Measurements from ENCODE around the gene CNTNAP5. TPM values are rescaled to one million over a fixed set of nuclear protein-coding genes. Genes with fewer than 3 reads are reported as not detected.

Gene CNTNAP5
- total and polyA plus RNA-seq, 7 donors = not detected

- no peak for ATAC-seq
- H3K9me3 ChIP-seq = no peaks in the 10 kb centered on the region
- H3K36me3 ChIP-seq (ENCODE audit: insufficient read depth in 1 of 2, low read depth in 1 of 2) = no peaks in the 10 kb centered on the region
- intact Hi-C loops (cut with DNase I) = no loop called here
- DNase-seq = no peak
- 85 to 89% (median 86%) methylated on average over 3 of the region's 3 CpGs for WGBS, 3 donors
- no peak overlapping the region for H3K27ac ChIP-seq
- no peak overlapping the region for H3K4me3 ChIP-seq
- H3K27me3 ChIP-seq (ENCODE audit: insufficient read depth in 3 of 3, low read length in 2 of 3) = no peaks in the 10 kb centered on the region
- no peak for TF ChIP-seq CTCF (IDR thresholded peaks at IDR 0.05)
- H3K4me1 ChIP-seq = no peaks in the 10 kb centered on the region
These were observed 850.6 kb downstream of the CNTNAP5 start for GRCh38 chr2:124875627-124876244.

- TF ChIP-seq CTCF (IDR thresholded peaks at IDR 0.05) = no peak
- WGBS, 3 donors = 53 to 63% (median 59%) methylated on average over 4 of the region's 4 CpGs
- Histone ChIP-seq H3K36me3 (ENCODE audit: insufficient read depth in 1 of 2, low read depth in 1 of 2) (no peaks in the 10 kb centered on the region), H3K4me3 (no peak overlapping the region), H3K27me3 (ENCODE audit: insufficient read depth in 3 of 3, low read length in 2 of 3) (no peaks in the 10 kb centered on the region), H3K9me3 (no peaks in the 10 kb centered on the region), H3K27ac (no peak overlapping the region), H3K4me1 (no peaks in the 10 kb centered on the region)
- intact Hi-C loops (cut with DNase I) = no loop called here
- DNase-seq = no peak
- ATAC-seq = no peak
These were observed 852.1 kb downstream of the CNTNAP5 start for GRCh38 chr2:124877141-124877577.

GRCh38 chr2:124879640-124880039 lies 854.6 kb downstream of the CNTNAP5 start:
- Histone ChIP-seq H3K27me3 (ENCODE audit: insufficient read depth in 3 of 3, low read length in 2 of 3) (no peaks in the 10 kb centered on the region), H3K27ac (no peak overlapping the region), H3K9me3 (no peaks in the 10 kb centered on the region), H3K4me3 (no peak overlapping the region), H3K36me3 (ENCODE audit: insufficient read depth in 1 of 2, low read depth in 1 of 2) (no peaks in the 10 kb centered on the region), H3K4me1 (no peaks in the 10 kb centered on the region)
- WGBS, 3 donors = 78 to 88% (median 87%) methylated on average over 4 of the region's 4 CpGs
- intact Hi-C loops (cut with DNase I) = no loop called here
- DNase-seq (no peak), ATAC-seq (no peak)
- TF ChIP-seq CTCF (IDR thresholded peaks at IDR 0.05) = no peak

- Histone ChIP-seq H3K36me3 (ENCODE audit: insufficient read depth in 1 of 2, low read depth in 1 of 2) (no peaks in the 10 kb centered on the region), H3K9me3 (no peaks in the 10 kb centered on the region), H3K27me3 (ENCODE audit: insufficient read depth in 3 of 3, low read length in 2 of 3) (no peaks in the 10 kb centered on the region), H3K4me3 (no peak overlapping the region), H3K4me1 (no peaks in the 10 kb centered on the region), H3K27ac (no peak overlapping the region)
- ATAC-seq (no peak), DNase-seq (no peak)
- intact Hi-C loops (cut with DNase I) = no loop called here
- WGBS, 3 donors = 31 to 49% (median 41%) methylated on average over 2 of the region's 2 CpGs
- TF ChIP-seq CTCF (IDR thresholded peaks at IDR 0.05) = no peak
These were observed 855.9 kb downstream of the CNTNAP5 start for GRCh38 chr2:124880995-124881394.

GRCh38 chr2:124882423-124882822 lies 857.3 kb downstream of the CNTNAP5 start:
- no peak for TF ChIP-seq CTCF (IDR thresholded peaks at IDR 0.05)
- no peak overlapping the region for H3K4me3 ChIP-seq
- intact Hi-C loops (cut with DNase I) = no loop called here
- no peaks in the 10 kb centered on the region for H3K4me1 ChIP-seq
- no peaks in the 10 kb centered on the region for H3K36me3 ChIP-seq (ENCODE audit: insufficient read depth in 1 of 2, low read depth in 1 of 2)
- WGBS, 3 donors = 56 to 60% (median 58%) methylated on average over 3 of the region's 3 CpGs
- H3K27me3 ChIP-seq (ENCODE audit: insufficient read depth in 3 of 3, low read length in 2 of 3) = no peaks in the 10 kb centered on the region
- no peak overlapping the region for H3K27ac ChIP-seq
- no peak for DNase-seq
- no peaks in the 10 kb centered on the region for H3K9me3 ChIP-seq
- ATAC-seq = no peak

All from psoas muscle (tissue), 8 donors.